GM12878 (cell line): ENCODE results near the gene NLE1. TPM values are rescaled to one million over a fixed set of nuclear protein-coding genes. Genes with fewer than 3 reads are reported as not detected.

Source experiments
- ATAC-seq: fragments of 200-7000 bp; cut with Tn5 transposase; 3 replicates; pipeline ENCODE4 v1.9.1; 2020; ENCODE audit warnings: mild to moderate bottlenecking, moderate library complexity
- BruUV-seq: library from RNA; stranded (reverse); fragments of 400-500 nt; replicated peaks from 2 replicates; lab custom pipeline; 2021; lab: Mats Ljungman, UMichigan
- CTCF ChIA-PET: fragments of 300-600 bp; sonication (Branson Sonifier 250); formaldehyde crosslinking; extraction: SDS; loops from one replicate; lab custom pipeline; 2021; ENCODE audit warnings: inconsistent platforms; lab: Yijun Ruan, JAX
- POLR2A ChIA-PET: fragments of 350-600 bp; formaldehyde crosslinking; extraction: SDS; loops from one replicate; lab custom pipeline; 2021; ENCODE audit warnings: inconsistent platforms; lab: Charles Lee
- RAD21 ChIA-PET: fragments of 300-600 bp; sonication (Branson Sonifier 250); formaldehyde crosslinking; loops from one replicate; lab custom pipeline; 2023; ENCODE audit warnings: antibody characterized with exemption; ENCODE audit not compliant: unreplicated experiment; lab: Charles Lee
- SMC1A ChIA-PET: fragments of 300-600 bp; sonication (Branson Sonifier 250); formaldehyde crosslinking; loops from one replicate; lab custom pipeline; 2023; ENCODE audit not compliant: unreplicated experiment, uncharacterized antibody; lab: Charles Lee
- DNase-seq: peaks from one replicate; pipeline ENCODE4 v3.0.0-alpha.2; 2011; ENCODE audit warnings: low read depth, low spot score
- FAIRE-seq: peaks from 3 replicates; lab custom pipeline; 2011; peaks lifted over from hg19 to GRCh38; lab: Jason Lieb, UNC
- H2AFZ ChIP-seq: 2 replicates; pipeline ENCODE4 v1.6.0; 2011; ENCODE audit warnings: low read depth, low read length, control low read depth; ENCODE audit not compliant: control insufficient read depth
- H3K27ac ChIP-seq: 2 replicates; pipeline ENCODE4 v1.5.1; 2011; ENCODE audit warnings: control low read depth; ENCODE audit not compliant: control insufficient read depth, insufficient read depth
- H3K27me3 ChIP-seq, 2 experiments: replicated peaks in 1 of 2; 2 replicates each; pipeline versions ENCODE4 v1.6.0 to v1.6.1; 2011; ENCODE audit warnings: low read length in 1 of 2; ENCODE audit not compliant: control insufficient read depth in 2 of 2, insufficient read depth in 2 of 2
- H3K36me3 ChIP-seq, 2 experiments: 2 replicates each; pipeline ENCODE4 v1.5.1; 2011; ENCODE audit warnings: low read length in 1 of 2; ENCODE audit not compliant: control insufficient read depth in 2 of 2, insufficient read depth in 2 of 2
- H3K4me1 ChIP-seq: 2 replicates; pipeline ENCODE4 v1.6.1; 2011; ENCODE audit warnings: mild to moderate bottlenecking, low read length, moderate library complexity, mixed read lengths; ENCODE audit not compliant: control insufficient read depth, insufficient read depth
- H3K4me2 ChIP-seq: 2 replicates; pipeline ENCODE4 v1.6.0; 2011; ENCODE audit warnings: control low read depth; ENCODE audit not compliant: control insufficient read depth, insufficient read depth
- H3K4me3 ChIP-seq: fragments of 200-600 bp; sonication (generic); 2 replicates; pipeline ENCODE4 v1.5.1; 2016
- H3K79me2 ChIP-seq: 2 replicates; pipeline ENCODE4 v1.6.0; 2011; ENCODE audit warnings: low read length; ENCODE audit not compliant: control insufficient read depth, insufficient read depth
- H3K9ac ChIP-seq: 2 replicates; pipeline ENCODE4 v1.8.0; 2011; ENCODE audit warnings: low read length, control low read depth, mixed read lengths; ENCODE audit not compliant: control insufficient read depth, insufficient read depth
- H3K9me3 ChIP-seq: replicated peaks from 3 replicates; pipeline ENCODE4 v1.5.1; 2011; ENCODE audit warnings: mild to moderate bottlenecking, low read length; ENCODE audit not compliant: control insufficient read depth, insufficient read depth
- H4K20me1 ChIP-seq: 2 replicates; pipeline ENCODE4 v1.6.0; 2011; ENCODE audit not compliant: control insufficient read depth, insufficient read depth
- CEBPB ChIP-seq, 2 experiments: fragments of 150-350 bp in 1 of 2; IDR thresholded peaks; 2 replicates each; pipeline ENCODE4 v1.6.1; 2012 to 2014; ENCODE audit warnings: low read depth in 2 of 2, low read length in 2 of 2, borderline replicate concordance in 1 of 2, inconsistent platforms in 1 of 2
- CHD1 ChIP-seq: IDR thresholded peaks from 2 replicates; pipeline ENCODE4 v1.6.1; 2012; ENCODE audit warnings: low read depth, low read length, improper control_type of control experiment
- EGR1 ChIP-seq, 2 experiments: IDR thresholded peaks; 1 replicate in 1 of 2; 2 replicates in 1 of 2; pipeline ENCODE4 v1.6.1; 2011 to 2012; ENCODE audit warnings: low read depth in 2 of 2, low read length in 2 of 2, borderline replicate concordance in 1 of 2, mild to moderate bottlenecking in 1 of 2, moderate library complexity in 1 of 2
- FOXM1 ChIP-seq: IDR thresholded peaks from 2 replicates; pipeline ENCODE4 v1.6.1; 2012; ENCODE audit warnings: low read depth, mild to moderate bottlenecking, inconsistent platforms, low read length, moderate library complexity
- GABPA ChIP-seq: IDR thresholded peaks from 2 replicates; pipeline ENCODE4 v1.6.1; 2014; ENCODE audit warnings: antibody characterized with exemption, low read depth, mild to moderate bottlenecking, inconsistent platforms
- HDAC2 ChIP-seq: fragments of 200-600 bp; sonication (generic); IDR thresholded peaks from 2 replicates; pipeline ENCODE4 v1.6.1; 2017
- MEF2B ChIP-seq: fragments of 450-650 bp; IDR thresholded peaks from 2 replicates; pipeline ENCODE4 v1.6.1; 2018; ENCODE audit warnings: mild to moderate bottlenecking, moderate library complexity; ENCODE audit not compliant: partially characterized antibody, poor library complexity, severe bottlenecking
- NBN ChIP-seq: fragments of 450-650 bp; IDR thresholded peaks from 2 replicates; pipeline ENCODE4 v1.6.1; 2016
- NR2F1 ChIP-seq: fragments of 450-650 bp; conservative IDR thresholded peaks from 2 replicates; pipeline ENCODE4 v1.6.1; 2017; ENCODE audit warnings: mild to moderate bottlenecking
- PAX5 ChIP-seq: IDR thresholded peaks from 2 replicates; pipeline ENCODE4 v1.6.1; 2011; ENCODE audit warnings: low read depth, low read length, borderline replicate concordance
- RAD21 ChIP-seq: IDR thresholded peaks from 2 replicates; pipeline ENCODE4 v1.6.1; 2011; ENCODE audit warnings: mild to moderate bottlenecking, low read depth, low read length, moderate library complexity; ENCODE audit not compliant: insufficient read depth
- SMAD5 ChIP-seq: IDR thresholded peaks from 2 replicates; pipeline ENCODE4 v1.6.1; 2016; ENCODE audit warnings: antibody characterized with exemption, low read depth
- SMARCA5 ChIP-seq: fragments of 450-650 bp; IDR thresholded peaks from 2 replicates; pipeline ENCODE4 v1.6.1; 2017; ENCODE audit warnings: mild to moderate bottlenecking
- SREBF1 ChIP-seq: IDR thresholded peaks from 2 replicates; pipeline ENCODE4 v1.6.1; 2012; ENCODE audit warnings: mild to moderate bottlenecking, low read length
- SRF ChIP-seq, 2 experiments: IDR thresholded peaks; 2 replicates each; pipeline ENCODE4 v1.6.1; 2011; ENCODE audit warnings: low read depth in 2 of 2, low read length in 2 of 2, mild to moderate bottlenecking in 1 of 2, moderate library complexity in 1 of 2
- ZNF217 ChIP-seq: fragments of 450-650 bp; IDR thresholded peaks from 2 replicates; pipeline ENCODE4 v1.6.1; 2017; ENCODE audit warnings: antibody characterized with exemption, mild to moderate bottlenecking
- ZNF622 ChIP-seq: fragments of 450-650 bp; IDR thresholded peaks from 2 replicates; pipeline ENCODE4 v1.6.1; 2017; ENCODE audit warnings: mild to moderate bottlenecking, inconsistent platforms
- WGBS: methylation state at CpG from one replicate; pipeline ENCODE4 v1.1.6; 2016; ENCODE audit warnings: low lambda C conversion rate; ENCODE audit not compliant: insufficient replicate concordance, insufficient coverage; ENCODE audit errors: missing lambda C conversion rate; 5-methylcytosine and 5-hydroxymethylcytosine counted together
- in situ Hi-C: fragments of 300-500 bp; cut with MboI; formaldehyde crosslinking; loops from 9 replicates; pipeline ENCODE4 v1.14.3; 2018; ENCODE audit warnings: mixed read lengths
- intact Hi-C: fragments of 100-400 bp; cut with micrococcal nuclease; formaldehyde crosslinking; loops from one replicate; pipeline ENCODE4 v1.14.2; 2022; ENCODE audit not compliant: unreplicated experiment
- polyA plus RNA-seq, 11 experiments: library from polyadenylated mRNA; depleted of rRNA in 4 of 11; unstranded in 6 of 11; stranded (reverse) in 5 of 11; fragments of >200 nt; fragmentation: Nextera tagmentation in 4 of 11; fragmentation: Illumina TruSeq in 1 of 11; extraction: Ambion mirVana in 4 of 11; extraction: Trizol in 1 of 11; gene quantifications; 1 replicate in 1 of 11; 2 replicates in 10 of 11; pipeline versions ENCODE4 v1.2.1 to v1.2.3, GENCODE V29; 2011 to 2016; ENCODE audit warnings: inconsistent platforms in 2 of 11, missing spikeins in 2 of 11, low read depth in 1 of 11
- total RNA-seq, 4 experiments: library from RNA; depleted of rRNA in 3 of 4; stranded (reverse); fragments of >200 nt in 3 of 4; fragmentation: Illumina TruSeq in 1 of 4; extraction: Trizol in 1 of 4; gene quantifications; 2 replicates each; pipeline versions ENCODE4 v1.2.1 to v1.2.3, GENCODE V29; 2013 to 2021
- TF ChIP-seq, protein P1 (sequence below): IDR thresholded peaks from 2 replicates; pipeline ENCODE4 v1.6.1; 2012; ENCODE audit warnings: low read depth, low read length, improper control_type of control experiment
- TF ChIP-seq, protein P2 (sequence below): fragments of 450-650 bp; IDR thresholded peaks from 2 replicates; pipeline ENCODE4 v1.6.1; 2017; ENCODE audit warnings: mild to moderate bottlenecking, moderate library complexity

Gene NLE1
- total and polyA plus RNA-seq, 10 of the 15 experiments (the other 5 are each of a cell fraction or from before 2014, with no cell fraction given), result 2.4 to 33.5 (median 17.6) TPM

DNA sequence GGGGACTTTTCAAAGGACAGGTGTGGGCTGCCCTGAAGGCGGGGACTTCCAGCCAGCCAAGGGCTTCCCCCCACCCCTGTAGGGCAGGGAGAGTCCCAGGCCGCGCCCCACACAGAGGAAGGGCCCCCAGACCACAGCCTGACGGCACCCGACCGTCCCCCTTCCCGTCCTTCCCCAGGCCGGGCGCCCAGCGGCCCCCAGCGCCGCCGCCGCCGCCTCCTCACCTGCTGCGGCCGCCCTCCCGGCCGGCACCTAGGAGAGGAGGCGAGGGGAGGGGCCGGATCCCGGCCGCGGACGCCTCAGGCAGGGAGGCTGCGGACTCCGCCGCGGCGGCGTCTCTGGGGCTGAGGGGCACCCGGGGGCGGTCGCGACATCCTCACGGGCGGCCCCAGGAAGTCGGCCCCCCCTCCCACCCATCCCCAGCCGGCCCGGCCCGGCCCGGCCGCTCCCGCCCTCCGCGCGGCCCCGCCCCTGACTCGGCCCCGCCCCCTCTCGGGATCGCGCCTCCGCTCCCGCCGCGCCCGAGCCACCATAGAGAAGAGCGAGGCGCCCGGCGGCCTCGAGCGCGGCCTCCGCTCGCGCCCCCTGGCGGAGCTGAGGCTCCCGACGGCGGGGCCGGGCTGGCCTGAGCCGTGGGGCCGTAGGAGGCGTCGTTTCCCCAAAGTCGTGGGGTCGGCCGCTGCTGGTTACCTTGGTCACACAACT is 53.1 kb downstream of the NLE1 start:
- under 1% methylated on average over 35 of the region's 80 CpGs for WGBS
- Histone ChIP-seq H3K9me3 (no peaks in the 10 kb centered on the region), H3K27me3 (no peaks in the 10 kb centered on the region), H3K4me1 (peaks cover 9% of the 10 kb centered on the region), H3K9ac (peak overlapping the region; percentile 95), H2AFZ (peak overlapping the region; percentile 97), H3K4me2 (peak overlapping the region; percentile 89), H3K4me3 (peak overlapping the region; percentile 80), H4K20me1 (no peaks in the 10 kb centered on the region), H3K27ac (peak overlapping the region; percentile 96), H3K36me3 (no peaks in the 10 kb centered on the region), H3K79me2 (peaks cover 48% of the 10 kb centered on the region)
- CTCF ChIA-PET, result interaction anchor here (0.7 to 4.8 kb wide), 33 partner anchors 8 to 547 kb away, joined by 3 to 40 read pairs (median 6); partner anchors contain the start of genes FNDC8, RAD51D and RFFL
- POLR2A ChIA-PET, result interaction anchor here (1.0 to 5.0 kb wide), 12 partner anchors 10 to 108 kb away, joined by 3 to 115 read pairs (median 6); partner anchors contain the start of gene RFFL
- DNase-seq (no peak), FAIRE-seq (no peak), ATAC-seq (peak; percentile 83)
- intact Hi-C loops, result loop anchor here (1.0 to 5.0 kb wide), 5 partner anchors 26 to 107 kb away; partner anchors contain the start of genes LIG3, RAD51D and RFFL
- in situ Hi-C loops, result no loop called here
- RAD21 ChIA-PET, result interaction anchor here (0.6 to 17.8 kb wide), 17 partner anchors 21 to 707 kb away, joined by 3 to 452 read pairs (median 6); partner anchors contain the start of genes LIG3, RAD51D and RFFL
- BruUV-seq, result no TSS peak
- SMC1A ChIA-PET, result interaction anchor here (0.8 to 14.7 kb wide), 21 partner anchors 8 to 111 kb away, joined by 3 to 534 read pairs (median 4); partner anchors contain the start of gene RFFL
- no peak for TF ChIP-seq CEBPB (IDR thresholded peaks at IDR 0.05; ENCODE audit: borderline replicate concordance in 1 of 2, low read depth in 2 of 2, low read length in 2 of 2)
- no peak; the same call in 1 of the 2 replicates for TF ChIP-seq SREBF1
- TF ChIP-seq CHD1, result no peak
- no peak for TF ChIP-seq HDAC2
- TF ChIP-seq, protein P1, sequence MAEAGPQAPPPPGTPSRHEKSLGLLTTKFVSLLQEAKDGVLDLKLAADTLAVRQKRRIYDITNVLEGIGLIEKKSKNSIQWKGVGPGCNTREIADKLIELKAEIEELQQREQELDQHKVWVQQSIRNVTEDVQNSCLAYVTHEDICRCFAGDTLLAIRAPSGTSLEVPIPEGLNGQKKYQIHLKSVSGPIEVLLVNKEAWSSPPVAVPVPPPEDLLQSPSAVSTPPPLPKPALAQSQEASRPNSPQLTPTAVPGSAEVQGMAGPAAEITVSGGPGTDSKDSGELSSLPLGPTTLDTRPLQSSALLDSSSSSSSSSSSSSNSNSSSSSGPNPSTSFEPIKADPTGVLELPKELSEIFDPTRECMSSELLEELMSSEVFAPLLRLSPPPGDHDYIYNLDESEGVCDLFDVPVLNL, result 0 out of 2 replicates have a peak, but pooled peaks have one; percentile 49
- TF ChIP-seq SMARCA5, result peak; percentile 93
- peak; percentile 71 for TF ChIP-seq ZNF217
- TF ChIP-seq EGR1 (IDR thresholded peaks at IDR 0.05; ENCODE audit: borderline replicate concordance in 1 of 2, low read depth in 2 of 2, low read length in 2 of 2), result peak in 1 of 2 experiments; percentile 48; a peak in 2 of 3 replicates
- TF ChIP-seq ZNF622, result no peak
- peak; percentile 84; the same call in 1 of the 2 replicates for TF ChIP-seq PAX5
- 0 out of 2 replicates have a peak, but pooled peaks have one; percentile 16 for TF ChIP-seq SMAD5
- TF ChIP-seq GABPA, result no peak
- peak; percentile 44 for TF ChIP-seq NR2F1
- TF ChIP-seq, protein P2, sequence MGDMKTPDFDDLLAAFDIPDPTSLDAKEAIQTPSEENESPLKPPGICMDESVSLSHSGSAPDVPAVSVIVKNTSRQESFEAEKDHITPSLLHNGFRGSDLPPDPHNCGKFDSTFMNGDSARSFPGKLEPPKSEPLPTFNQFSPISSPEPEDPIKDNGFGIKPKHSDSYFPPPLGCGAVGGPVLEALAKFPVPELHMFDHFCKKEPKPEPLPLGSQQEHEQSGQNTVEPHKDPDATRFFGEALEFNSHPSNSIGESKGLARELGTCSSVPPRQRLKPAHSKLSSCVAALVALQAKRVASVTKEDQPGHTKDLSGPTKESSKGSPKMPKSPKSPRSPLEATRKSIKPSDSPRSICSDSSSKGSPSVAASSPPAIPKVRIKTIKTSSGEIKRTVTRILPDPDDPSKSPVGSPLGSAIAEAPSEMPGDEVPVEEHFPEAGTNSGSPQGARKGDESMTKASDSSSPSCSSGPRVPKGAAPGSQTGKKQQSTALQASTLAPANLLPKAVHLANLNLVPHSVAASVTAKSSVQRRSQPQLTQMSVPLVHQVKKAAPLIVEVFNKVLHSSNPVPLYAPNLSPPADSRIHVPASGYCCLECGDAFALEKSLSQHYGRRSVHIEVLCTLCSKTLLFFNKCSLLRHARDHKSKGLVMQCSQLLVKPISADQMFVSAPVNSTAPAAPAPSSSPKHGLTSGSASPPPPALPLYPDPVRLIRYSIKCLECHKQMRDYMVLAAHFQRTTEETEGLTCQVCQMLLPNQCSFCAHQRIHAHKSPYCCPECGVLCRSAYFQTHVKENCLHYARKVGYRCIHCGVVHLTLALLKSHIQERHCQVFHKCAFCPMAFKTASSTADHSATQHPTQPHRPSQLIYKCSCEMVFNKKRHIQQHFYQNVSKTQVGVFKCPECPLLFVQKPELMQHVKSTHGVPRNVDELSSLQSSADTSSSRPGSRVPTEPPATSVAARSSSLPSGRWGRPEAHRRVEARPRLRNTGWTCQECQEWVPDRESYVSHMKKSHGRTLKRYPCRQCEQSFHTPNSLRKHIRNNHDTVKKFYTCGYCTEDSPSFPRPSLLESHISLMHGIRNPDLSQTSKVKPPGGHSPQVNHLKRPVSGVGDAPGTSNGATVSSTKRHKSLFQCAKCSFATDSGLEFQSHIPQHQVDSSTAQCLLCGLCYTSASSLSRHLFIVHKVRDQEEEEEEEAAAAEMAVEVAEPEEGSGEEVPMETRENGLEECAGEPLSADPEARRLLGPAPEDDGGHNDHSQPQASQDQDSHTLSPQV, result peak; percentile 57; the same call in 1 of the 2 replicates
- TF ChIP-seq FOXM1, result peak; percentile 57; the same call in 1 of the 2 replicates
- peak; percentile 73 for TF ChIP-seq RAD21
- TF ChIP-seq MEF2B, result peak; percentile 15
- no peak for TF ChIP-seq NBN
- TF ChIP-seq SRF (IDR thresholded peaks at IDR 0.05; ENCODE audit: low read depth in 2 of 2, low read length in 2 of 2), result 0 out of 4 replicates have a peak, but pooled peaks of 1 of the 2 experiments have one; percentile 11
